Measurements from ENCODE around the gene NFATC1. TPM values are rescaled to one million over a fixed set of nuclear protein-coding genes. Genes with fewer than 3 reads are reported as not detected.

NFATC1 gene
- total RNA-seq, 2 donors from 2014 or later, result 1.6 to 4.3 TPM

DNA sequence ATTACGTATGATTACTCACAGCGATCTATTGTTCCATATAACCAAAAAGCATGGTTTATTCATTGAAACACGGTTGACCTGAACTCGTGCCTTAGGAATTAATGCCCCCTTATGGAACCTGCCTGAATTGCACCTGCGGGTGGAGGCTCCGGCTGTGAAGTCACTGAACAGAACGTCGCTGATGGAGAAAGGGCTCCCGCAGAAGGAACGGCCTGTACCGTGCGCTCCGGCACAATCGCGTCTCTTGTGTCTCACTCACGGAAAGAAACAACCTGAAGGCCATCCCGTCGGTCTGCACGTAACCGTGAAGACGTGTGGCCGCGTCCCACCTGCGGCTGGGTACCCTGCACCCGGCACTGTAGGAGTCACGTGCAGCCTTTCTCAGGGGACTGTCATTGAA is 133.1 kb downstream of the NFATC1 start:
- no peaks in the 10 kb centered on the region for H3K4me1 ChIP-seq
- H3K9me3 ChIP-seq, result no peaks in the 10 kb centered on the region
- H3K36me3 ChIP-seq, result no peaks in the 10 kb centered on the region
- H3K4me3 ChIP-seq, result no peak overlapping the region
- intact Hi-C loops (cut with DNase I), result loop anchor here (2.0 to 5.0 kb wide), 2 partner anchors 116 to 147 kb away; no protein-coding TSS in a partner anchor
- H3K9ac ChIP-seq (ENCODE audit: low read depth in 2 of 2, low read length in 2 of 2), result no peak overlapping the region
- H3K27me3 ChIP-seq, result no peaks in the 10 kb centered on the region
- no peak overlapping the region for H3K27ac ChIP-seq
- TF ChIP-seq, protein P1, sequence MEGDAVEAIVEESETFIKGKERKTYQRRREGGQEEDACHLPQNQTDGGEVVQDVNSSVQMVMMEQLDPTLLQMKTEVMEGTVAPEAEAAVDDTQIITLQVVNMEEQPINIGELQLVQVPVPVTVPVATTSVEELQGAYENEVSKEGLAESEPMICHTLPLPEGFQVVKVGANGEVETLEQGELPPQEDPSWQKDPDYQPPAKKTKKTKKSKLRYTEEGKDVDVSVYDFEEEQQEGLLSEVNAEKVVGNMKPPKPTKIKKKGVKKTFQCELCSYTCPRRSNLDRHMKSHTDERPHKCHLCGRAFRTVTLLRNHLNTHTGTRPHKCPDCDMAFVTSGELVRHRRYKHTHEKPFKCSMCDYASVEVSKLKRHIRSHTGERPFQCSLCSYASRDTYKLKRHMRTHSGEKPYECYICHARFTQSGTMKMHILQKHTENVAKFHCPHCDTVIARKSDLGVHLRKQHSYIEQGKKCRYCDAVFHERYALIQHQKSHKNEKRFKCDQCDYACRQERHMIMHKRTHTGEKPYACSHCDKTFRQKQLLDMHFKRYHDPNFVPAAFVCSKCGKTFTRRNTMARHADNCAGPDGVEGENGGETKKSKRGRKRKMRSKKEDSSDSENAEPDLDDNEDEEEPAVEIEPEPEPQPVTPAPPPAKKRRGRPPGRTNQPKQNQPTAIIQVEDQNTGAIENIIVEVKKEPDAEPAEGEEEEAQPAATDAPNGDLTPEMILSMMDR (IDR thresholded peaks at IDR 0.05), result peak; percentile 83
- peak; percentile 67 for DNase-seq

DNA sequence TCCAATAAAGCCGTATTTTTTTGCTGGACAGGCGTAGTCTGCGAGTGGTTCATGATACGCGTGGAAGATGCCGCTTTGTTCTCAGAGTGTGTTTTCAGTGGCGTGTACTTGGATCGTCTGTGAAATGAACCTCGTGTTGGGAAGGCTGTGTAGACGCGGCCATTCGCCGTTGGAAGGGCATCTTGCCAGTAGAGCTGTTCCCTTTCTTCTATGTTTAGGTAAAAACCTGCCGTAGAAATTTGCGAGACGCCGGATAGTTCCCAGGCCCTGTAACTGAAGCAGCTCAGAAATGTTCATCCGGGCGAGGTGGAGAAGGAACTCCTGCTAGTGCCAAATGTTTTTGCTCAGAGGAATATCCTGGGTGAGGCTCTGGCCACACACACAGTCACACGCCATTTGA is 133.6 kb downstream of the NFATC1 start:
- no peak overlapping the region for H3K27ac ChIP-seq
- H3K36me3 ChIP-seq, result no peaks in the 10 kb centered on the region
- H3K9me3 ChIP-seq, result no peaks in the 10 kb centered on the region
- no peak overlapping the region for H3K9ac ChIP-seq (ENCODE audit: low read depth in 2 of 2, low read length in 2 of 2)
- H3K27me3 ChIP-seq, result no peaks in the 10 kb centered on the region
- no peak for DNase-seq
- H3K4me1 ChIP-seq, result no peaks in the 10 kb centered on the region
- no peak overlapping the region for H3K4me3 ChIP-seq
- TF ChIP-seq, protein P1 (IDR thresholded peaks at IDR 0.05), result no peak
- intact Hi-C loops (cut with DNase I), result loop anchor here (2.0 to 5.0 kb wide), 2 partner anchors 116 to 147 kb away; no protein-coding TSS in a partner anchor

DNA sequence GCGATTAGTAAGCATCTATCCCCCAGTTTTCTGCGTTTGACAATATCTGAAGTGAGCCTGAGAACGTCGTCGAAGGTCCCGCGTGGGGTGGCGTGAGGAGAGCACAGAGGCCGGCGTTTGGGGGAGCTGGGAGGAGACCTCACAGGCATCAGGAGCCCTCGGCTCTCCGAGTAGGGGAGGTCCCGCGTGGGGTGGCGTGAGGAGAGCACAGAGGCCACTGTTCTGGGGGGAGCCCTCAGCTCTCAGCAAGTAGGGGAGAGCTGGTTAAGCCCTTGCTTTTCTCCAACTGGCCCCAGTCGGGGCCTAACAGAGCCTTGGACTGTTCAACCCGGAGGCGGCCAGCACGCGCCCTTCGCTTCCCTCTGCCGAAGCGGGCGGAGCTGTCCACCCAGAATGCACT is 134.3 kb downstream of the NFATC1 start:
- intact Hi-C loops (cut with DNase I), result loop anchor here (2.0 to 5.0 kb wide), 2 partner anchors 115 to 148 kb away; no protein-coding TSS in a partner anchor
- Histone ChIP-seq H3K9me3 (no peaks in the 10 kb centered on the region), H3K9ac (ENCODE audit: low read depth in 2 of 2, low read length in 2 of 2) (no peak overlapping the region), H3K36me3 (no peaks in the 10 kb centered on the region), H3K27ac (no peak overlapping the region), H3K27me3 (no peaks in the 10 kb centered on the region), H3K4me1 (no peaks in the 10 kb centered on the region), H3K4me3 (no peak overlapping the region)
- DNase-seq, result no peak
- TF ChIP-seq, protein P1 (IDR thresholded peaks at IDR 0.05), result no peak

DNA sequence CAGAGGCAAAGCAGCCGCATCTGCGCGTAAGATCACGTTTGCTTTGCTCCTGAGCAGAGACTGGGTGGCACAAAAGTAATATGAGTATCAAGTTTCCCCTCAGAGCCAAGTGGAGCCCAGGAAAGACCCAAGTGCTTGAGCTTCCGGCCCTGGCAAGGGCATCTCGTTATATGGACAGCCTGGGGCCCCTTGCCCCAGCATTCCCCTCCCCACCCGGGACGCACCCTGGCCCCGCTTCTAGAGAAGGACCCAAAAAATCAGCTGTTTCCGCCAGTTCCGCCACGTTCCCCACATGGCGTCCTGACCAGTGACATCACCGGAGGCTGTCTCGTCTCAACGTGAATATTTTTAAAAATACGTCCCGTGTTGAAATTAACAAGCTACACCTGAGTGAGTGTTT is 135.1 kb downstream of the NFATC1 start:
- Histone ChIP-seq H3K9me3 (no peaks in the 10 kb centered on the region), H3K4me3 (no peak overlapping the region), H3K36me3 (no peaks in the 10 kb centered on the region), H3K27me3 (no peaks in the 10 kb centered on the region), H3K9ac (ENCODE audit: low read depth in 2 of 2, low read length in 2 of 2) (no peak overlapping the region), H3K27ac (no peak overlapping the region), H3K4me1 (no peaks in the 10 kb centered on the region)
- DNase-seq, result no peak
- TF ChIP-seq, protein P1 (IDR thresholded peaks at IDR 0.05), result no peak
- intact Hi-C loops (cut with DNase I), result no loop called here

DNA sequence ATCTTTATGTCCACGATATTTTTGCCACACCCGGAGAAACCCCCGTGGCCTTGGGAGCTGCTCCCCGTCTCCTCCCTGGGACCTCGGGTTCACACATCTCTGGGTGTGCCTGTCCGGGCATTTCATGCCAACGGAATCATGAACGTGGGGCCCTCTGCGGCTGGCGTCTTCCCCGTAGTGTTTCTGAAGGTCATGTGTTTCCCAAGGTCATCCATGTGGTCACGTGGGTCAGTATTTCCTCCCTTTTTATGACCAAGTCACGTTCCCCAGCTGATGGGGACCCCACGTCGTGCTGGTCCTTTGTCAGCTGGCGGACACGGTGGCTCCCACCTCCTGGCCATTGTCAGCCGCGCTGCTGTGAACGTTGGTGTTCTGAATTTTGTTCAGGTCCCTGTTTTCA is 135.7 kb downstream of the NFATC1 start:
- H3K9me3 ChIP-seq, result no peaks in the 10 kb centered on the region
- TF ChIP-seq, protein P1 (IDR thresholded peaks at IDR 0.05), result no peak
- no peaks in the 10 kb centered on the region for H3K36me3 ChIP-seq
- no peak overlapping the region for H3K9ac ChIP-seq (ENCODE audit: low read depth in 2 of 2, low read length in 2 of 2)
- no peaks in the 10 kb centered on the region for H3K27me3 ChIP-seq
- no peak overlapping the region for H3K4me3 ChIP-seq
- DNase-seq, result no peak
- no peaks in the 10 kb centered on the region for H3K4me1 ChIP-seq
- no peak overlapping the region for H3K27ac ChIP-seq
- intact Hi-C loops (cut with DNase I), result no loop called here
